Measurements from ENCODE around the gene TCL1A. TPM values are rescaled to one million over a fixed set of nuclear protein-coding genes. Genes with fewer than 3 reads are reported as not detected.
A peak's percentile ranks its signal among the peaks of the same experiment; 100 is the strongest.

TCL1A gene
- total RNA-seq, 1 donor from 2014 or later: not detected

GRCh38 chr14:95689441-95689840 is 24.5 kb downstream of the TCL1A start:
- Histone ChIP-seq H3K9me3 (ENCODE audit: low read depth) (no peaks in the 10 kb centered on the region), H3K27ac (no peak overlapping the region), H3F3A (ENCODE audit: low read depth) (no peaks in the 10 kb centered on the region), H2AFZ (replicated peaks) (peak overlapping the region; percentile 68), H3K4me1 (peaks cover 5% of the 10 kb centered on the region), H3K9ac (no peak overlapping the region), H3K4me2 (no peak overlapping the region), H3K36me3 (no peaks in the 10 kb centered on the region), H3K79me2 (ENCODE audit: low read depth) (no peaks in the 10 kb centered on the region), H4K20me1 (ENCODE audit: low read depth) (no peaks in the 10 kb centered on the region), H3K4me3 (no peak overlapping the region), H3K27me3 (no peaks in the 10 kb centered on the region)
- Mint-ChIP-seq H3K4me1 (peaks cover 16% of the 10 kb centered on the region), H3K4me3 (no peak overlapping the region), H3K27me3 (ENCODE audit: insufficient read depth, low read depth) (peaks cover 5% of the 10 kb centered on the region), H3K36me3 (no peaks in the 10 kb centered on the region), H3K9me3 (no peaks in the 10 kb centered on the region), H3K27ac (no peak overlapping the region)
- no peak for TF ChIP-seq CTCF (IDR thresholded peaks at IDR 0.05)
- TF ChIP-seq EZH2 (IDR thresholded peaks at IDR 0.05): no peak
- TF ChIP-seq EZH2phosphoT487 (IDR thresholded peaks at IDR 0.05): no peak
- no peak for DNase-seq (ENCODE audit: low spot score)

- no peaks in the 10 kb centered on the region for H4K20me1 ChIP-seq (ENCODE audit: low read depth)
- peak overlapping the region; percentile 27 for H3K4me3 Mint-ChIP-seq
- H3K9ac ChIP-seq: no peak overlapping the region
- H3K4me2 ChIP-seq: no peak overlapping the region
- H3K27ac Mint-ChIP-seq: peak overlapping the region; percentile 60
- peaks cover 9% of the 10 kb centered on the region for H3K4me1 Mint-ChIP-seq
- H3K79me2 ChIP-seq (ENCODE audit: low read depth): no peaks in the 10 kb centered on the region
- TF ChIP-seq CTCF (IDR thresholded peaks at IDR 0.05) (no peak), EZH2phosphoT487 (IDR thresholded peaks at IDR 0.05) (no peak), EZH2 (IDR thresholded peaks at IDR 0.05) (no peak)
- no peaks in the 10 kb centered on the region for H3K36me3 Mint-ChIP-seq
- no peak for DNase-seq (ENCODE audit: low spot score)
- peaks cover 2% of the 10 kb centered on the region for H3K27me3 Mint-ChIP-seq (ENCODE audit: insufficient read depth, low read depth)
- no peak overlapping the region for H2AFZ ChIP-seq (replicated peaks)
- no peaks in the 10 kb centered on the region for H3F3A ChIP-seq (ENCODE audit: low read depth)
- no peak overlapping the region for H3K4me3 ChIP-seq
- no peaks in the 10 kb centered on the region for H3K27me3 ChIP-seq
- no peaks in the 10 kb centered on the region for H3K9me3 Mint-ChIP-seq
- no peak overlapping the region for H3K27ac ChIP-seq
- H3K4me1 ChIP-seq: no peaks in the 10 kb centered on the region
- no peaks in the 10 kb centered on the region for H3K9me3 ChIP-seq (ENCODE audit: low read depth)
- H3K36me3 ChIP-seq: no peaks in the 10 kb centered on the region
Observed at GRCh38 chr14:95686935-95687334, 27.0 kb downstream of the TCL1A start.

- Mint-ChIP-seq H3K27ac (peak within 1 kb of the TSS; percentile 60), H3K4me3 (peak within 1 kb of the TSS; percentile 27), H3K9me3 (no peaks in the 10 kb centered on the region), H3K27me3 (ENCODE audit: insufficient read depth, low read depth) (peaks cover 2% of the 10 kb centered on the region), H3K4me1 (peaks cover 9% of the 10 kb centered on the region), H3K36me3 (no peaks in the 10 kb centered on the region)
- H3K27ac ChIP-seq: no peak within 1 kb of the TSS
- H2AFZ ChIP-seq (replicated peaks): no peak within 1 kb of the TSS
- no peaks in the 10 kb centered on the region for H3K36me3 ChIP-seq
- H3K79me2 ChIP-seq (ENCODE audit: low read depth): no peaks in the 10 kb centered on the region
- H3K9ac ChIP-seq: no peak within 1 kb of the TSS
- no peak within 1 kb of the TSS for H3K4me3 ChIP-seq
- no peaks in the 10 kb centered on the region for H4K20me1 ChIP-seq (ENCODE audit: low read depth)
- no peaks in the 10 kb centered on the region for H3F3A ChIP-seq (ENCODE audit: low read depth)
- H3K9me3 ChIP-seq (ENCODE audit: low read depth): no peaks in the 10 kb centered on the region
- TF ChIP-seq EZH2 (IDR thresholded peaks at IDR 0.05): no peak
- no peak for TF ChIP-seq CTCF (IDR thresholded peaks at IDR 0.05)
- no peak for TF ChIP-seq EZH2phosphoT487 (IDR thresholded peaks at IDR 0.05)
- H3K27me3 ChIP-seq: no peaks in the 10 kb centered on the region
- H3K4me1 ChIP-seq: no peaks in the 10 kb centered on the region
- peak; percentile 33 for DNase-seq (ENCODE audit: low spot score)
- no peak within 1 kb of the TSS for H3K4me2 ChIP-seq
Observed at GRCh38 chr14:95685978-95686922, 27.7 kb downstream of the TCL1A start, which contains the start of gene TCL1B. Gene TCL1B (plus strand): TSS chr14:95686426. CDS start chr14:95686468, 42 bp downstream.

All from neural progenitor cell (in vitro differentiated cells).